UCSD-AML1 (cell line): Measurements from ENCODE around the gene ANGPTL3.

Experiments used
- DNase-seq: peaks from one replicate; lab custom pipeline; 2025; ENCODE audit not compliant: unreplicated experiment; lab: John Stamatoyannopoulos, UW

ANGPTL3 gene

GRCh38 chr1:62621907-62622306 lies 24.6 kb downstream of the ANGPTL3 start:
- DNase-seq: no peak

GRCh38 chr1:62625415-62625814 lies 28.1 kb downstream of the ANGPTL3 start:
- DNase-seq: no peak

GRCh38 chr1:62628506-62628905 lies 31.2 kb downstream of the ANGPTL3 start:
- no peak for DNase-seq

- DNase-seq: no peak
These were observed 40.2 kb downstream of the ANGPTL3 start for GRCh38 chr1:62637392-62638105.

DNA sequence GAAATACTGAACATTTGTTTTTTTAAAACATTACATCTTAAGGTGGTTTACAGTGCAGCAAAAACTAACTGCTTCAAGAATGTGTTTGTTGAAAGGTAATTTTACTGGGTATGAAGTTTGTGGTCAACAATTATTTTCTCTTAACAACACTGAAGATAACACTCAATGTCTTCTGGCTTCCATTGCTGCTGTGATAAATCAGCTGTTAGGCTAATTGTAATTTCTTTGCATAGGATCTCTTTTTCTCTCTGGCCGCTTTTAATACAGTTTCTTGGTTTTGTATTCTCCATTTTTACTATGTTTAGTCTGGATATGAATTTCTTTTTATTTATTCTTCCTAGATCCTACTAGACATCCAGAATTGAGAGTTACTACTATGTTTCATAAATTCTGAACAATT lies 46.0 kb downstream of the ANGPTL3 start:
- no peak for DNase-seq

DNA sequence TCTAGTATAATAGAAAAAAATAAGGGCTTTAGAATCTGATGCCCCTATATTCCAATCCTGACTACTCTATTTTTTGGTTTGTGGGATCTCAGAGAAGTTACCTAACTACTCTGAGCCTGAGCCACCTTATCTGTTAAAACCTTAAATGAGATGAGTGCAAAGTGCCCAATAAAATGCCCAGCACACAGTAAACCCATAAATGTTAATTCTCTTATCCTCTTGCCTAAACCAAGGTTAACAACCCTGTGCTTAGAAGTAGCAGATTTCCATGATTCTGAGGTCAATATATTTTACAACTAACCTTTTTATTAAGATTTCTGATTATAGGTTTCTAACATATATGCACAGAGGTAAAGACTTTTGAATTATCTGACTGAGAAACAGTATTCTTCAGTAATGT lies 55.1 kb downstream of the ANGPTL3 start:
- DNase-seq: no peak

DNA sequence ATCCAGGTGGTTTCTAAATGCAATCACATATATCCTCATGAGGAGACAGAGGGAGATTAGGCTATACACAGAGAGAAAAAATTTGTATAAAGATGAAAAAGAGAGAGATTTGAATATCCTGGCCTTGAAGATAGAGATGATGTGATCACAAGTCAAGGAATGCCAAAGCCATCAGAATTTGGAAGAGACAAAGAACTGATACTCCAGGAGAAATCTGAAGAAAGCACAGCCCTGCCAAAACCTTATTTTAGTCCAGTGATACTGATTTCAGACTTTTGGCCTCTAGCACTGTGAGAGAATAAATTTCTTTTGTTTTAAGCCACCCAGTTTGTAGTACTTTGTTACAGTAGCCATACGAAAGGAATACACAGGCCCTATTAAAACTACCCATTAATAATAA lies 57.4 kb downstream of the ANGPTL3 start:
- no peak for DNase-seq
